HUDEP-2 (cell line): ENCODE data around the gene DRICH1.
"Not testable (repeated sequence)": the region's sequence is repeated elsewhere in the genome, so short reads cannot be mapped to it uniquely, and the experiment has no call there.

Experiments
- DNase-seq, 76 experiments: peaks; one replicate each; lab custom pipeline; 2025; ENCODE audit not compliant: unreplicated experiment in 76 of 76; lab: John Stamatoyannopoulos, UW

The DRICH1 gene

DNA sequence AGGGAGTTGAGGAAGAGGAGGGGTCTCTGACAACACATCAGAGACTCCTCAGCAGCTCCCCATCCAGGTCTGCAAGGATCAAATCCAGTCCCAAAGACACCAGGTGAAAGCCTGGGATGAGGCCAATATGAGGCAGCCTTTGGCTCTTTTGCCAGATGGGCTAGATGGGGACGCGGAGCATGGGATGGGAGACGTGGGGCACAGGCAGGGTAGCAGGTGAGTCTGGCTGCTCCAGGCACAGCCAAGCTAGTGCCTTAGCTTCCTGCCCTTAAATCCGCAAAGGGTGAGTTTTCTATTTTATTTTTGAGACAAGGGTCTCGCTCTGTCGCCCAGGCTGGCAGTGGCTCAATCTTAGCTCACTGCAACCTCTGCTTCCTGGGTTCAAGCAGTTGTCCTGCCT is 19.6 kb upstream of the DRICH1 start:
- no peak for DNase-seq

DNA sequence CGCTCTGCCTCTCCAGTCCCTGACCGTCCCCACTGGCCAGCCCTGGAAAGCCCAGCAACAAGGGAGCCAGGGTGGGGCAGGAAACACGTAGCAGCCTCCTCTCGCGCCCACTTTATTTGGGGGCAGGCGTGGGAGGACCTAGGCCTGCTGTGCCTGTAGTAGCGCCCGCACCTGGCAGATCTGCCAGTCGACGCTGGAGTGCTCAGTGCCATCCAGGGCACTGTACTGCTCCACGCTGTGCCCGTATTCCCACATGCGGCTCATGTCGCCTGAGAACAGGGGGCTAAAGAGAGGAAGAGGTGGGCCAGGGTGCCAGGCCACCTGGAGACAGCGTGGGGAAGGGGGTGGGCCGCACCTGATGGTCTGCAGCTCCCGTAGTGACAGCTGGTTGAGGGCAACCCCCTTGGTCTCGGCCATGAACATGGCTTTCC is 17.0 kb upstream of the DRICH1 start:
- no peak for DNase-seq

DNA sequence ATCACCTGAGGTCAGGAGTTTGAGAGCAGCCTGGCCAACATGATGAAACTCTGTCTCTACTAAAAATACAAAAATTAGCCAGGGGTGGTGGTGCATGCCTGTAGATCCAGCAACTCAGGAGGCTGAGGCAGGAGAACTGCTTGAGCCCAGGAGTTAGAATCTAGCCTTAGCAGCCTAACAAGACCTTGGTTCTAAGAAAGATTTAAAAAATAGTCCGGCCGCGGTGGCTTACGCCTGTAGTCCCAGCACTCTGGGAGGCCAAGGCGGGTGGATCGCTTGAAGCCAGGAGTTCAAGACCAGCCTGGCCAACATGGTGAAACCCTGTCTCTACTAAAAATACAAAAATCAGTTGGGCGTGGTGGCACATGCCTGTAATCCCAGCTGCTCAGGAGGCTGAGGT is 14.4 kb upstream of the DRICH1 start:
- not testable (repeated sequence) for DNase-seq

DNA sequence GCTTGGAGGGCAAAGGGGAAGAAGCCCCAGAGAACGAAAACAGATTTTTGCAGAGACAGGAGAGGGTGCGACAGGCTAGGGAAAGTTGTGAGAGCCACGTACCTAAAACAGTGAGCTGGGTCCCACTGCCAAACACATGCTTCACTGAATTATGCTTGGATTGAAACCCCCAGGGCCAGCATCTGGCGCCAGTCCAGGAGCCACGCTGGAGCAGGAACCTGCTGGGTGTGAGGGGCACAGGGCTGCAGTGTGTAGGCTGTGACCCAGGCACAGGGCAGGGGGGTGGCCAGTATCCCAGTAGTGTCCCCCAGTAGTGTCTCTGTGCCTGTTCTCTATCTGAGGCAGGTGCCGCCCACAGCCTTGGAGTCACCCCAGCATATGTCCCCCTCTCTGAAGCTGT is 8.1 kb upstream of the DRICH1 start:
- DNase-seq, result not testable (repeated sequence)

DNA sequence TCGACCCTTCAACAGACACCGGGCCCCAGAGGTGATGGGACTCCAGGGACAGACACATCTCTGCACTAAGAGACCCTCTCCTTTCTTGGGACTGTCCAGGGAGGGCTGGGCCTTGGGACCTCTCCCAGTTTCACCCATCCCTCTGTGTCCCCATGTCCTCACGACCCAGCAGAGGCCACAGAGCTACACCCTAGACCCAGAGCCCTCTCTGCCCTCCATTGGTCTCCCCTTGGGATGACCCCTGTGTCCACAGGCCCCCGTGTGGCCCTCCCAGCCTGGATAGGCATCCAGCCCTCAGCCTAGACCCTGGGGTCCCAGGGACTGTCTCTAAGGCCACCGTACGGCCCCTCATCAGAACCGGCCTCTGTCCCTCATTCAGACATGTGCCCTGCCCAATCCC is 7.5 kb upstream of the DRICH1 start:
- DNase-seq, result no peak

DNA sequence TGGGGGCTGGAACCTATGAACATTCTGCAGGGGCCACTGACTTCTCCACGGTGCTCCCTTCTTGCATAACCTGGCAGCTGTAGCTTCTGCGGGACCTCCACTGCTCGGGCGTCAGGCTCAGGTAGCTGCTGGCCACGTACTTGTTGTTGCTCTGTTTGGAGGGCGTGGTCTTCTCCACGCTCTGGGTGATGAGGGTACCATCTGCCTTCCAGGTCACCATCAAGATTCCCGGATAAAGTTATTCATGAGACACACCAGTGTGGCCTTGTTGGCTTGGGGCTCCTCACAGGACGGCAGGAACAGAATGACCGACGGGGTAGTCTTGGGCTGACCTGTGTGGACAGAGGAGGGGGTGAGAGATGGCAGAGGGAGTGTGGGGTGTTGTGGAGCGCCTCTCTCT is 6.5 kb upstream of the DRICH1 start:
- DNase-seq, result no peak

DNA sequence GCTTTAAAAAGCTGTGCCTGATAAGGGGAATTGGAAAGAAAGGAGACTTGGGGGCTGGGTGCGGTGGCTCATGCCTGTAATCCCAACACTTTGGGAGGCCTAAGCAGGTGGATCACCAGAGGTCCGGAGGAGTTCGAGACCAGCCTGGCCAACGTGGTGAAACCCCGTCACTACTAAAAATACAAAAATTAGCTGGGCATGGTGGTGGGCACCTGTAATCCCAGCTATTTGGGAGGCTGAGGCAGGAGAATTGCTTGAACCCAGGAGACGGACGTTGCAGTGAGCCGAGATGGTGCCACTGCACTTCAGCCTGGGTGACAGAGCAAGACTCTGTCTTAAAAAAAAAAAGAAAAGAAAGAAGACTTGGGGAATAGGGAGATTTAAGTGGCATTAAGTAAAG is 3.2 kb upstream of the DRICH1 start:
- not testable (repeated sequence) for DNase-seq

DNA sequence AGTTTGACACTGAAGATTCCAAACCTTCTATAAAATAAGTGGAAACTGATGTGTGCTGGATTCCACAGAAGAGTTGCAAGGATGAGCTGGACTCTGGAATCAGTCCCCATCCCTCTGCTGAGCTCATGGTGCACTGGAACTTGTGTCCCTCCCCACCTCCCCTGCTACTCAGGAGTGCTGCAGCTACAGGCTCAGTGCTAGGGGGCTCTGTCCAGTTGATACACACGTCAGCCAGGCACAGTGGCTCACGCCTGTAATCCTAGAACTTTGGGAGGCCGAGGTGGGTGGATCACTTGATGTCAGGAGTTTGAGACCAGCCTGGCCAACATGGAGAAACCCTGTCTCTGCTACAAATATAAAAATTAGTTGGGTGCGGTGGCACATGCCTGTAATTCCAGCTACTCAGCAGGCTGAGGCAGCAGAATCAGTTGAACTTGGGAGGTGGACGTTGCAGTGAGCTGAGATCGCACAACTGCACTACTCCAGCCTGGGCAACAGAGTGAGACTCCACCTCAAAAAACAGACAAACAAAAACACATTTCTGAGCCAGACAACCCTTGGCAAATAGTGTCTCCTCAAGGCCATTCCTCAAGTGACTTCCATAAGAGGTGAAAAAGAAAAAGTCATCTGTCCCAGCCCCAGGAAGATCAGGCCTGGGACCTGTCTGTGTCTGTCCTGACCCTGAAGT is 3.9 kb downstream of the DRICH1 start:
- not testable (repeated sequence) for DNase-seq

DNA sequence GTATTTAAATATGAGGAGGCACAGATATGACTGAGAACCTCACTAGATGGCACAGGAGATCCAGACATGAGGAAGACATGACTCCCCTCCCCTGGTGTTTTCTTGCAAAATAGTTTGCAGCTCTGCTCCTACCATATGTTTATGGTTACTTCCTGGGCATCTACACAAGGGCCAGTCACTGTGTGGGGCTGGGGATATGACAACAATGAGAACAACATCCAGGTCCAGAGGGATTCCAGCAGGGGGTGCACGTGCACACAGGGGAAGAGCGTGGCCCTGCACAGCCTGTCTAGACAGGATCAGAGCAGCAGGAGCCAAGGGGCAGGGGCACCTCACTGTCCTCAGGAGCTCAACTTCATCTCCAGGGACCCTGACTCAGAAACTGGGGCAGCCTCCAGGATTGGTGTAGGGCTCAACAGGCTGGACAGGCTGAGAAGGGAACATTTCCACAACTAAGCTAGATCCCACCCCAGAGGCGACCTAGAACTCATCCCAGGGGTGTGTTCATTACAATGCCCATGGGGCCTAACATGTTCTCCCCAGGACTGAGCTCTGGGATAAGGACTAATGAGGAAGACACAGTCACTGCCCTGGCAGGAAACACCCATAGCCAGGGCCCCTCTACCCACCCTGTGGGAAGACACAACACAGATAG is 4.6 kb downstream of the DRICH1 start:
- peak in 63 of 76 experiments; percentile 7 to 73 (median 45) for DNase-seq

DNA sequence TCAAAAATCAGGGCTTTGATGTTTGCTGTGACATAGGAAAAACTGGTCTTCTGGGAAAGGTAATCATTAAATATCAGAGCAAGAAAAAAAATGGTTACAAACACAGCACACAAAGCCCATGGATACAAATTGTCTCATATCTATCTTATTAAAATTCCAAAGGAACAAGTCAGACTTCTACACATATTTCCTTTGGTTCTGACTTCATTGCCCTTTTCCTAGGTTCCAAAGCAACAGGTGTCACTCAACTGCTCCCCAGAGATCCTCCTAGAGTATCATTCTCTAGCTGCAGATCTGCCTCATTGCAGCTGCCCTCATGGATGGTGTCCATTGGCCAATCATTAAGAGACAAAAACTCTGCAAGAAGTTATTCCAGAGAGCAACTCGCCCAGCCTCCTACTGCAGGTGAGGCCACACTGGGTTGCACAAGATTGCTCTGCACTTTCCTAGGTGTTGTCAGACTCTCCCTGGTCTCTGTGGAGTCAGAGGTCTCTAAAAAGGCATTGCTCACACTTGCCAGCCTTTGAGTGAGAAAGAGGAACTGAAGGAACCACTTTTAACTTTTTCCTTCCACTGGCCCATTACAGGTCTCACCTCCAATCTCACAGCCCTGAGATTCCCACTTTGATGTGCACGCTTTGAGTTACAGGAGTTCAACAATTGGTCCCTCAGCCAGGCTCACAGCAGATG is 5.7 kb downstream of the DRICH1 start:
- no peak for DNase-seq

DNA sequence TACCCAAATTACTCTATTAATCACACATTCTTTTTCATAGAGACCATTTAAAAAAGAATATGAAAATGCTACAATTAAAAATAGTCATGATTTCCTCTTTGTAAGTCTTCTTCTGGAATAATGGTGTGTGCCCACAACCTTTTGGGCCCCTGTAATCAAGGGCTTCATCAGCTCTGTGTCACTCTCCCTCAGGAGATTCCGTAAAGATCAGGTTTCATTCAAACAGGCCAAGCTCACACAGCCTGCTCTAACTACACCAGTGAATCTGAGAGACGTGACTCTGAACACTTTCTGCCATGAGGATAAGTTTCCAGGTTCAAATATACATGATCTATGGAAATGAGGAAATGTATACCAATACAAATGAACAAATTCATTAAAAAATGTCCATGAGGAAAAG is 9.5 kb downstream of the DRICH1 start:
- DNase-seq, result no peak

DNA sequence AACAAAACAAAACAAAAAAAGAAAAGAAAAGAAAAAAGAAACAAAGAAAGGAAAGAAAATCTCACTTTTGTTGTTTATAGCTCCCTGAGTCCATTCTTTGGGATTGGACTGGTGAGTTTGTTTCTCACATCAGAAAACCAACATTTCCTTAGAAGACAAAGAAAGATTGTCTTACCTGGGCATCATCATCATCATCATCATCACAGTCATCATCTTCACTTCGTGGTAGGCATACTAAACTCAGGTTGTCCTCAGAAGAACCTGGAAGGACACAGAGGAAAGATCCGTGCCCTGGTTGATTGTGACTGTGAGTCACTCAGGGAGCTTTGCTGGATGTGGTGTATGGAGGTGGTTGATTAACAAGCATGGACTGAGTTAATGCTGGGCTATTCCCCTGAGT is 10.2 kb downstream of the DRICH1 start:
- not testable (repeated sequence) for DNase-seq

DNA sequence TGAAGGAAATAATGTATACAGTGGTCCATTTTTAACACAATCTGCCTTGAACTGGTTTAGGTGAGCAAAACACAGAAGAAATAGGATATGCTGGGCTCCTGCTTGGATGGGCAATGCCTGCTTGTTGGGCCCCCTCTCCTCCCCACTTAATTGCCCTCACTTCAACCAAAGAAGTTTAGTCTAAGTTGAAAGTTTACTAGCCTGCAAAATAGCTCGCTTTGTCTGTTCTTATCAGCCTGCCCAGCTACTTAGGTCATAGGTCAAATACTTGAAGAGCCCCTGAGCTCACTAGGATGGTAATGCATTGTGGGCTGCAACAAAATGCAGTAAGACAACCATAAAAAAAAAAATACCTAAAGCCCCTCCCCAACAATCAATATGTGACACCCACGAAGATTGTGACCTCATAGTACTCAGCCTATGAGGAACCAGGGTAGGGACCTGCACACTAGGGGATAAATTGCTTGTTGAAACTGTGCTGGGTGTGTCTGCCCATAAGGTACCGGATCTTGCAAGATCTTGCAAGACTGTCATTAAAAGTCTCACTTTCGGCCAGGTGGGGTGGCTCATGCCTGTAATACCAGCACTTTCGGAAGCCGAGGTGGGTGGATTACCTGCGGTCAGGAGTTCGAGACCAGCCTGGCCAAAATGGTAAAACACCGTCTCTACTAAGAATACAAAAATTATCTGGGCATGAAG is 10.9 kb downstream of the DRICH1 start:
- no peak for DNase-seq

DNA sequence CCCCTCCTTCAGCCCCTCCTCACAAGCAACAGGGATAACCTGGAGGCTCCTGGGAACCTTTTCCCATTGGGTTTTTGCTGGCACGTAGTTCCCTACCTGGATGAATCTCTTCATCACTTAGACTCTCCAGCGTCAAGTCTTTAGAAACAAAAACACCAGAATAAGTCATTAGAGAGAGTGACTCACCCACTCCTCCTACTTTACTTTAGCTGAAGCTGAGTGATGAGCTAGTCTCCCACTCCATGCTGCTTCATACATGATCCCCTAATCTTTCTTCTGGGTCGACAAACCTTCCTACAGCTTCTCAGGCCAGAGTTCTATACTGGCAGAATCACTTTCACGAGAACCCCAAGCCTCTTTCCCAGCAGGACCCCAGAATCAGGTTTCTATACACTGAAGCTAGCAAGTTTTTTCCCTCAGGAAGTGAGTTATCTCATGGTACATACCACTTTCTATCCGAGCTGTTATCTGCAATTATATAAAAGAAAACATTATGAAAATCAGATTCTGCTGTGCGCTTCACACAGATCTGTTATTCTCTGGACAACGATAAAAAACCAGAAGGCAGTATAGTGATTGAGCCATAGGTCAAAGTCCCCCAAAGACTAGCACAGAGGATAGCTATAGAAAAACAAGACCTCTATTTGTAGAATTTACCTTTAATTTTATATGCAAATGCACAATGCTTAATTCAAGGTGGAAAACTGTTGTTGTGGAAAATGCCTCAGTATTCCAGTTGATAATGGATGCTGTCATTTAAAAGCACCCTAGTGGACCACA is 18.7 kb downstream of the DRICH1 start:
- no peak for DNase-seq

DNA sequence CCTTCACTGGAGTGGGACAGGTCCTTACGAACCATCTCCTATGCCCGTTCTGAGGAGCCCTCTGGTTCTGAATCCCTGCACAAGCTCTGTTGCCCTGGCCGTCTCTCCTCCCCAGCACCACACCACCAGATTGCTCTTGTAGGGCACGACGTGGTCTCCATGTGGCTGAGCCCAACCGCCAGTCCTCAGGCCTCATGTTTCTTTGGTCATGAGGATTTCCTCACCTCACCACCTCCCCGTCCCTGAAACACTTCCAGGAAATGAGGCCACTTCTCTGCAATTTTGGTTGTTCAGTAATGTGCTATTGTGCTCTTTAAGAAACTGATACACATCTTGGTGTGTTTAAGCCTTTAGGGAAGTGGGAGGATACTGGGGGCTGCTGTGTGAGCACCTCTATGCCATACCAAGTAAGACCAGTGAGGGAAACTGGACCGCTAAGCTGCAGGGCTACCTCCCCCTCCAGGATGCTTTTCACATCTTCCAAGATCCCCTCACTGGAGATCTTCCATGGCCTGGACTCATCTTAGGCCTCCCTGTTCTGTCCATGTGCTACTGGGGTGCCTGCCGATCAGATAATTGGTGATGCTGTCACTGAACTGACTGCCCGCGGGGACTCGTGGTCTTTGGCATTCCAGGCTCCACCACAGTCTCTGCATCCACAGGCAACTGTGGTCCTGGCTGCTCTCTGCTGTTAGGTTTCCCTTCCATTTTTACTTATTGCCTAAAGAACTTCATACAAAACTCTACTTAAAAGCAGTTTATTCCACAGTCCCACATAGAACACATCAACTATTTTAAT is 21.9 kb downstream of the DRICH1 start:
- no peak for DNase-seq

DNA sequence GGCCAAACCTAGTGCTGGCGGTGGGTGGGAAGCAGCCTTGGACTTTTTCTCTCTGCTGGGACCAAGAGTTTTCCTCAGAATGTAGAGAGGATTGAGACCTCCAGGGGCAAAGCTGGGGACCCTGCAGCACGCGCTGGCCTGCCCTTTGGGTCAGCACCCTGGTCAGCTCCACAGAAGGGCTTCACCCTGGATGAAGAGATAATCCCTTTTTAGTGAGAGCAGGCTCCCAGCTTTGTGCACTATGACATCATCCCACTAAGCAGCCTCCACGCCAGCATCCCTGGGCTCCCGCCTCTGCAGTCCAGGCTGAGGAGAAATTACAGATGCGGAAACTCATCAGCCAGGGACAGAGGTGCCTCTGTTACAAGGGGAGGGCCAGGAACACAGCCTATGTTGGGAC is 23.5 kb downstream of the DRICH1 start:
- DNase-seq, result peak in 4 of 76 experiments; percentile 2 to 14 (median 9)

DNA sequence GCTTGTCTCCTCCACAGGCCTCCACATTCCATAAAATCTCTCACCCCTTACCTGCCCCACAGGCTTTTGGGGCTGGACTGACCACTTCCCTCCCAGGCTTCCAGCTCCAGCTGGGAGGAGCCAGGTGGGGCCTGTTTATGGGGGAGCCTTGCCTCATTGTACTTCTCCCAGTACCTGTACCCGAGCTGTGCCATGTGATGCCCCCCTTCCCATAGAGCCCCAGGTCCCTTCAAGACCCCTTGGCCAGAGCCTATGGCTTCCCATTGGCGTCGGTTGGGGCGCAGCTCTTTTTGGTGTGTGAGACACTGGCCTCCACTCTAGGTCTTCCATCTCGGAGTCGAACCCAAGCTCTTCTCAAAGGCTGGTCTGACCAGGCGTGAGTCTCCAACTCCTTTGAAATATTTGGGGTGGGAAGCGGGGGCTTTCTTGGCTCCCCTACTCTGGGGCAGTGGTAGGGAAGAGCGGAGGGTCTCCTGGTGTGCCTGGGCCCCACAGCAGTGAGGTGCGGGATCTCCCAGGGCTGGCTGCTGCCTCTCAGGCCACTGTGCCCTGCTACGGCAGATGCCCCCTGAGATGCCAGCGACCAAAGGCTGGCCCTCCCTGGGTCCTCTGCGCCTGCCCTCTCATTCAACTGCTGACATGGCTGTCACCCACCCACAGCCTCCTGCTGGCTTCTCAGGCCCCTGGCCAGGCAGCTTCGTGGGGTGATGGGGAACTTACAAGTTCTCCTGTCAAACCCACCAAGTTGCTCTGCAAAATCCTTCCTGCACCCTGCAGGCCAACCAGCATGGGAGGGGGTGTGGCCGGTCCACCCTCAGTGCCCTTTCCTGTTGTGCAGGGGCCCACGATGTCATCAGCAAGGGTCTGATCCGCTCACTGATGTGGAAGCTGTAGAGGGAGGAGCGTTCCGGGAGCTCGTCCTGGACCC is 25.7 kb downstream of the DRICH1 start:
- DNase-seq, result no peak

DNA sequence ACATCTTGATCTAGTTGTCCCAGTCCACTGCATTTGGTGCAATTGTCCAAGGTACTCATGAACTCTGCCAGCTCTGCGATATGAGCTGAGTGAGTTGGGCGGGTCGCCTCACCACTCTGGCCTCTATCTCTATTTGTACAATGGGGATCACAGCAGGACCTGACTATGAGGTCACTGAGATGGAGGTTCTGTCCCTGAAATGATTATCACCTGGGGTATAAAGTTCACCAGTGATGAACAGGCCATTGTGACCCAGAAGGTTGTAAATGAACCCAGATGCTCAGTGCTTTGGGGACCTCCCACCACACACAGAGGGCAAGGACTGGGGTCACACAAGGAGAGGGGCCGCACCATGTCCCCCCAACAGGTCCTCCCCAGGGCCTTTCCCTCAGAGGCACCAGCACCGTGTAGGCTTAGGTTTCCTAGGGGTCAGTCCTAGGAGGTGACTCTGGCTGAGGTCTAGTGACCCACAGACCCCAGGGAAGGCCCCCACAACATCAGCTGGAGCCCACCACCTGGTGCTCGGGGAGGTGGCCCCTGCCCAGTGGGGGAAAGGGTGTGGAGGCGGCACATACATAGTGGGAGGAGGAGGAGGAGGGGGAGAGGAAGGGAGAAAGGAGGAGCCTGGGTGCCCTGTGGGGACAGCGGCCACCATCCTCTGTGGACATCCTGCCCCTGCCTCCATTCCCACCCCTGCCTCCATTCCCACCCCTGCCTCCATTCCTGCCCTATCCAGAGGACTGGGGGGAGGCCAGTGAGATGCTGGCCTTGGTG is 27.0 kb downstream of the DRICH1 start:
- DNase-seq, result no peak
